ENCODE measurements around the gene MAML2. TPM values are rescaled to one million over a fixed set of nuclear protein-coding genes. Genes with fewer than 3 reads are reported as not detected.

MAML2 gene
- total RNA-seq, 2 experiments from 2014 or later: 0.15 to 1.0 TPM

- no peaks in the 10 kb centered on the region for H3K9me2 ChIP-seq (ENCODE audit: insufficient read depth, low read length)
- TF ChIP-seq, protein P1, sequence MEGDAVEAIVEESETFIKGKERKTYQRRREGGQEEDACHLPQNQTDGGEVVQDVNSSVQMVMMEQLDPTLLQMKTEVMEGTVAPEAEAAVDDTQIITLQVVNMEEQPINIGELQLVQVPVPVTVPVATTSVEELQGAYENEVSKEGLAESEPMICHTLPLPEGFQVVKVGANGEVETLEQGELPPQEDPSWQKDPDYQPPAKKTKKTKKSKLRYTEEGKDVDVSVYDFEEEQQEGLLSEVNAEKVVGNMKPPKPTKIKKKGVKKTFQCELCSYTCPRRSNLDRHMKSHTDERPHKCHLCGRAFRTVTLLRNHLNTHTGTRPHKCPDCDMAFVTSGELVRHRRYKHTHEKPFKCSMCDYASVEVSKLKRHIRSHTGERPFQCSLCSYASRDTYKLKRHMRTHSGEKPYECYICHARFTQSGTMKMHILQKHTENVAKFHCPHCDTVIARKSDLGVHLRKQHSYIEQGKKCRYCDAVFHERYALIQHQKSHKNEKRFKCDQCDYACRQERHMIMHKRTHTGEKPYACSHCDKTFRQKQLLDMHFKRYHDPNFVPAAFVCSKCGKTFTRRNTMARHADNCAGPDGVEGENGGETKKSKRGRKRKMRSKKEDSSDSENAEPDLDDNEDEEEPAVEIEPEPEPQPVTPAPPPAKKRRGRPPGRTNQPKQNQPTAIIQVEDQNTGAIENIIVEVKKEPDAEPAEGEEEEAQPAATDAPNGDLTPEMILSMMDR (conservative IDR thresholded peaks at IDR 0.05; ENCODE audit: low read length): no peak
- no peak for TF ChIP-seq EZH2phosphoT487 (IDR thresholded peaks at IDR 0.05; ENCODE audit: borderline replicate concordance, low read depth, low read length)
- BruUV-seq (replicated peaks): no TSS peak
- no peak overlapping the region for H3K4me2 ChIP-seq (ENCODE audit: low read length)
- no peak overlapping the region for H3K27ac ChIP-seq (ENCODE audit: low read depth, low read length, poor library complexity, severe bottlenecking)
- DNase-seq (ENCODE audit: low spot score): no peak
- ChIA-PET CTCF (ENCODE audit: unreplicated experiment) (no interaction called here), POLR2A (no interaction called here)
- no peaks in the 10 kb centered on the region for H3K4me1 ChIP-seq (ENCODE audit: insufficient read depth, low read length, poor library complexity, severe bottlenecking)
- H2AFZ ChIP-seq (ENCODE audit: low read length): no peak overlapping the region
- H4K20me1 ChIP-seq (ENCODE audit: insufficient read depth, low read length): no peaks in the 10 kb centered on the region
- no peak overlapping the region for H3K4me3 ChIP-seq (ENCODE audit: low read depth, low read length, poor library complexity, severe bottlenecking)
- H3K9me3 ChIP-seq (ENCODE audit: low read length): no peaks in the 10 kb centered on the region
- intact Hi-C loops (cut with micrococcal nuclease; ENCODE audit: unreplicated experiment): no loop called here
- no peaks in the 10 kb centered on the region for H3K79me2 ChIP-seq (ENCODE audit: insufficient read depth, low read depth, low read length)
- no peaks in the 10 kb centered on the region for H3K36me3 ChIP-seq (ENCODE audit: insufficient read depth, low read length)
Measured at GRCh38 chr11:96051820-96052219, 291.2 kb downstream of the MAML2 start.

- H3K9me2 ChIP-seq (ENCODE audit: insufficient read depth, low read length): no peaks in the 10 kb centered on the region
- no peak overlapping the region for H3K4me2 ChIP-seq (ENCODE audit: low read length)
- BruUV-seq (replicated peaks): no TSS peak
- H3K27ac ChIP-seq (ENCODE audit: low read depth, low read length, poor library complexity, severe bottlenecking): no peak overlapping the region
- TF ChIP-seq EZH2phosphoT487 (IDR thresholded peaks at IDR 0.05; ENCODE audit: borderline replicate concordance, low read depth, low read length): no peak
- TF ChIP-seq, protein P1 (conservative IDR thresholded peaks at IDR 0.05; ENCODE audit: low read length): no peak
- no peaks in the 10 kb centered on the region for H3K36me3 ChIP-seq (ENCODE audit: insufficient read depth, low read length)
- CTCF ChIA-PET (ENCODE audit: unreplicated experiment): no interaction called here
- DNase-seq (ENCODE audit: low spot score): no peak
- H3K4me3 ChIP-seq (ENCODE audit: low read depth, low read length, poor library complexity, severe bottlenecking): no peak overlapping the region
- no peaks in the 10 kb centered on the region for H3K9me3 ChIP-seq (ENCODE audit: low read length)
- no peak overlapping the region for H2AFZ ChIP-seq (ENCODE audit: low read length)
- no peaks in the 10 kb centered on the region for H3K4me1 ChIP-seq (ENCODE audit: insufficient read depth, low read length, poor library complexity, severe bottlenecking)
- intact Hi-C loops (cut with micrococcal nuclease; ENCODE audit: unreplicated experiment): no loop called here
- no peaks in the 10 kb centered on the region for H4K20me1 ChIP-seq (ENCODE audit: insufficient read depth, low read length)
- POLR2A ChIA-PET: interaction anchor here (0.6 kb wide), 1 partner anchor 72 kb away, joined by 3 read pairs; no protein-coding TSS in a partner anchor
- H3K79me2 ChIP-seq (ENCODE audit: insufficient read depth, low read depth, low read length): no peaks in the 10 kb centered on the region
Measured at GRCh38 chr11:96050435-96051182, 292.4 kb downstream of the MAML2 start.

DNA sequence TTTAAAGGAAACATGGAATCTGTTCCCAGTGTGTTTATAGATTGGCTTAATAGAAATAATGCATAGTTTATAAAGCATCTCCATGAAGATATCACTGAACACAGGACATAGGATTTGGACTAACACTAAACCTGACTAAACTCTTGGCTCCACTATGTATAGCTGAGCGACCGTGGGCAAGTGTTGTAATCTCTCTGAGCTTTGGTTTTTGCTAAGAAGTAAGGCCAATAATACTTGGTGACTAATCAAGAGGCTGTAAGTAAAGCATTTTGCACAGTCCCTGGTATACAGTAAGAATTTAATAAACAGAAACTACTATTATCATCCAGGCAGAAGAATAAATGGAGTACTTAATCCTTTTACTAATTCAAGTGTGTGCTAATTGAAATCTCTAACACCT lies 293.6 kb downstream of the MAML2 start:
- Histone ChIP-seq H4K20me1 (ENCODE audit: insufficient read depth, low read length) (no peaks in the 10 kb centered on the region), H2AFZ (ENCODE audit: low read length) (no peak overlapping the region), H3K79me2 (ENCODE audit: insufficient read depth, low read depth, low read length) (no peaks in the 10 kb centered on the region), H3K4me3 (ENCODE audit: low read depth, low read length, poor library complexity, severe bottlenecking) (no peak overlapping the region), H3K27ac (ENCODE audit: low read depth, low read length, poor library complexity, severe bottlenecking) (no peak overlapping the region), H3K4me2 (ENCODE audit: low read length) (no peak overlapping the region), H3K9me3 (ENCODE audit: low read length) (no peaks in the 10 kb centered on the region), H3K36me3 (ENCODE audit: insufficient read depth, low read length) (no peaks in the 10 kb centered on the region), H3K9me2 (ENCODE audit: insufficient read depth, low read length) (no peaks in the 10 kb centered on the region), H3K4me1 (ENCODE audit: insufficient read depth, low read length, poor library complexity, severe bottlenecking) (no peaks in the 10 kb centered on the region)
- TF ChIP-seq EZH2phosphoT487 (IDR thresholded peaks at IDR 0.05; ENCODE audit: borderline replicate concordance, low read depth, low read length): no peak
- TF ChIP-seq, protein P1 (conservative IDR thresholded peaks at IDR 0.05; ENCODE audit: low read length): no peak
- intact Hi-C loops (cut with micrococcal nuclease; ENCODE audit: unreplicated experiment): no loop called here
- ChIA-PET POLR2A (interaction anchor here (0.6 to 1.1 kb wide), 4 partner anchors 35 to 1488 kb away, joined by 3 read pairs; no protein-coding TSS in a partner anchor), CTCF (ENCODE audit: unreplicated experiment) (no interaction called here)
- no TSS peak for BruUV-seq (replicated peaks)
- no peak for DNase-seq (ENCODE audit: low spot score)
